Neuronal stem cell (in vitro differentiated cells): ENCODE measurements around the gene FAM3A.

Source experiments
- DNase-seq: peaks from one replicate; pipeline ENCODE4 v3.0.0-alpha.2; 2013; ENCODE audit warnings: low spot score
- H2AFZ ChIP-seq: one replicate; pipeline ENCODE4 v1.6.1; 2013; ENCODE audit warnings: mild to moderate bottlenecking, low read length, inconsistent platforms
- H2AK5ac ChIP-seq: 2 replicates; pipeline ENCODE4 v1.6.1; 2013; ENCODE audit warnings: low read depth, mild to moderate bottlenecking, inconsistent platforms, low read length, moderate library complexity, mixed read lengths
- H2BK120ac ChIP-seq: 2 replicates; pipeline ENCODE4 v1.6.1; 2013; ENCODE audit warnings: low read depth, mild to moderate bottlenecking, inconsistent platforms, low read length, moderate library complexity, mixed read lengths
- H2BK12ac ChIP-seq: one replicate; pipeline ENCODE4 v1.6.1; 2013; ENCODE audit warnings: low read length, inconsistent platforms
- H2BK15ac ChIP-seq: 2 replicates; pipeline ENCODE4 v1.6.1; 2013; ENCODE audit warnings: mild to moderate bottlenecking, low read length, inconsistent platforms, mixed read lengths
- H2BK5ac ChIP-seq: one replicate; pipeline ENCODE4 v1.6.1; 2013; ENCODE audit warnings: inconsistent platforms, mild to moderate bottlenecking, low read length, moderate library complexity
- H3K14ac ChIP-seq: one replicate; pipeline ENCODE4 v1.6.1; 2013; ENCODE audit warnings: low read length, inconsistent platforms
- H3K18ac ChIP-seq: 2 replicates; pipeline ENCODE4 v1.6.1; 2013; ENCODE audit warnings: low read length, inconsistent platforms
- H3K23ac ChIP-seq: 2 replicates; pipeline ENCODE4 v1.6.1; 2013; ENCODE audit warnings: low read depth, mild to moderate bottlenecking, mixed read lengths, low read length, inconsistent platforms; ENCODE audit not compliant: poor library complexity
- H3K27ac ChIP-seq: replicated peaks from 3 replicates; pipeline ENCODE4 v1.5.1; 2013; ENCODE audit warnings: low read length, inconsistent platforms
- H3K27me3 ChIP-seq, 3 experiments: 2 replicates each; pipeline ENCODE4 v1.6.1; 2013; ENCODE audit warnings: low read length in 3 of 3, mild to moderate bottlenecking in 2 of 3, inconsistent platforms in 1 of 3, low read depth in 1 of 3, mixed read lengths in 1 of 3, moderate library complexity in 1 of 3; ENCODE audit not compliant: control insufficient read depth in 3 of 3, insufficient read depth in 3 of 3
- H3K36me3 ChIP-seq, 2 donors: replicated peaks in 1 of 2; 2 replicates each; pipeline ENCODE4 v1.6.1; 2013; ENCODE audit warnings: low read length in 2 of 2; ENCODE audit not compliant: control insufficient read depth in 2 of 2, insufficient read depth in 2 of 2
- H3K4ac ChIP-seq: 2 replicates; pipeline ENCODE4 v1.6.1; 2013; ENCODE audit warnings: inconsistent platforms, mild to moderate bottlenecking, low read length, moderate library complexity
- H3K4me1 ChIP-seq, 2 donors: 1 replicate in 1 of 2; 2 replicates in 1 of 2; pipeline ENCODE4 v1.6.1; 2013; ENCODE audit warnings: low read length in 2 of 2, low read depth in 1 of 2; ENCODE audit not compliant: control insufficient read depth in 2 of 2, insufficient read depth in 1 of 2
- H3K4me2 ChIP-seq: one replicate; pipeline ENCODE4 v1.6.1; 2013; ENCODE audit warnings: mild to moderate bottlenecking, low read length, inconsistent platforms; ENCODE audit not compliant: insufficient read depth, poor library complexity, severe bottlenecking
- H3K4me3 ChIP-seq, 2 donors: 2 replicates each; pipeline ENCODE4 v1.5.1; 2013; ENCODE audit warnings: low read length in 2 of 2, mild to moderate bottlenecking in 2 of 2, inconsistent platforms in 1 of 2, moderate library complexity in 1 of 2
- H3K79me1 ChIP-seq: one replicate; pipeline ENCODE4 v1.6.1; 2013; ENCODE audit warnings: low read depth, mild to moderate bottlenecking, inconsistent platforms, low read length, moderate library complexity
- H3K9ac ChIP-seq: one replicate; pipeline ENCODE4 v1.6.1; 2013; ENCODE audit warnings: mild to moderate bottlenecking, low read depth, low read length, inconsistent platforms; ENCODE audit not compliant: poor library complexity
- H3K9me3 ChIP-seq, 2 donors: replicated peaks in 1 of 2; 2 replicates each; pipeline versions ENCODE3 to v1.6.1; 2013; ENCODE audit warnings: low read length in 2 of 2, mild to moderate bottlenecking in 2 of 2, inconsistent platforms in 1 of 2, low read depth in 1 of 2, mixed read lengths in 1 of 2, moderate library complexity in 1 of 2; ENCODE audit not compliant: control insufficient read depth in 2 of 2, insufficient read depth in 1 of 2
- H4K8ac ChIP-seq: one replicate; pipeline ENCODE4 v1.6.1; 2013; ENCODE audit warnings: low read depth, mild to moderate bottlenecking, inconsistent platforms, low read length, moderate library complexity
- H4K91ac ChIP-seq: one replicate; pipeline ENCODE4 v1.6.1; 2013; ENCODE audit warnings: low read length, low read depth, mild to moderate bottlenecking, inconsistent platforms; ENCODE audit not compliant: poor library complexity
- WGBS, 2 donors: extraction: QIAGEN DNeasy Blood & Tissue Kit; methylation state at CpG; one replicate each; pipeline ENCODE4 v1.1.7; 2013; ENCODE audit warnings: missing lambda C conversion rate in 2 of 2, mixed read lengths in 1 of 2; ENCODE audit not compliant: insufficient read length in 2 of 2, insufficient replicate concordance in 1 of 2; ENCODE audit errors: extremely low coverage in 2 of 2; 5-methylcytosine and 5-hydroxymethylcytosine counted together

The FAM3A gene

DNA sequence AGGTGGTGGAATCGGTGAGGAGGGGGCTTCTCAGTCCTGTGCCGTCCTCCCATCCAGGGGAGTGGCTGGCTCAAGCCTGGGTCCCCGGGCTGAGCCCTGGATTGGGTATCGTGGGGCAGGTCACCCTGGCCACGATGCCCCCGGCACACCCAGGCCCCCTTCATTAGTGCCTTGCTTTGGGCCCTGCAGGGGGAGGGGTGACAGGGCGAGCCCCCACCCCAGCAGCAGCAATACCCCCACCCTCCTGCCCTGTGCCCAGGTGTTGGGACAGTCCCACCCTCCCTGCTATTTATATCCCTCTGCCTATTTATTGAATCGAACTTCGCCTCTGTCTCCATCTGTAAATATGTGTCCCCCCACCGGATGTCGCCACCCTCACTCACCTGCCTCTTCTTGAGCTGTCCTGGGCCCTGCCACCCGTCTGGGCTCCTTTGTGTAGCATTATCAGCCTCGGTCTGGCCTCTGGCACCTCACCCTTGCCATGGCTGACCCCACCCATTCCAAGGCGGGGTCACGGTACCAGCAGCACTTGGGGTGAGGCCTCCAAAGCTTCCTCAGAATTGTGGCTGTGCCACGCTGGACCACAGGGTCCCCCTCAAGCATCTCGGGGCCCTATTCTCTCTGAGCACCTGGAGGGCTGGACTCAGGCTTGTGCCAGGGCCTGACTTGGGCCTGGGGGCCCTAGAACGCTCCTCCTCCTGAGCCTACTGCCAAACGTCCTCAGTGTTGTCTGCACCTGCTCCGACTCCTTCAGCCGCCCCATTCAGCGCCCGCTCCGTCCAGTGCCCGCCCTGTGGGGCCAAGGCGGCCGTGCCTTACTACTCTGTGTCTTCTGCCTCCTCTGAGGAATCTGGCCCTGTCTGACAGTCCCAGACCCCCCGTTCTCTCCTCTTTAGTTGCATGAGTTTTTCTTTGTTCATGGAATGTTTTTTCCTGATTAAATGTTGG is 43.1 kb downstream of the FAM3A start:
- no peak overlapping the region for H3K14ac ChIP-seq
- no peak overlapping the region for H2AK5ac ChIP-seq
- no peak overlapping the region for H2AFZ ChIP-seq
- H3K4me3 ChIP-seq: no peak overlapping the region
- no peak overlapping the region for H3K4me2 ChIP-seq
- no peak overlapping the region for H2BK15ac ChIP-seq
- no peak overlapping the region for H4K8ac ChIP-seq
- H3K18ac ChIP-seq: no peak overlapping the region
- peaks cover 0 to 2% of the 10 kb centered on the region in 2 donors for H3K9me3 ChIP-seq
- no peak overlapping the region for H2BK120ac ChIP-seq
- H3K27ac ChIP-seq: no peak overlapping the region
- peaks cover 17 to 58% of the 10 kb centered on the region in 2 donors for H3K36me3 ChIP-seq
- peaks cover 0 to 3% of the 10 kb centered on the region in 2 donors for H3K4me1 ChIP-seq
- H2BK12ac ChIP-seq: no peak overlapping the region
- no peak overlapping the region for H4K91ac ChIP-seq
- H2BK5ac ChIP-seq: no peak overlapping the region
- H3K9ac ChIP-seq: no peak overlapping the region
- H3K4ac ChIP-seq: no peak overlapping the region
- no peak overlapping the region for H3K23ac ChIP-seq
- no CpG with 5 or more reads among the region's 28 CpGs for WGBS, 2 donors
- peaks cover 0 to 6% (median 0%) of the 10 kb centered on the region in 3 experiments for H3K27me3 ChIP-seq
- no peak for DNase-seq
- H3K79me1 ChIP-seq: peaks cover 2% of the 10 kb centered on the region

- Histone ChIP-seq H3K4me2 (no peak overlapping the region), H3K18ac (no peak overlapping the region), H3K27me3 (peaks cover 0 to 5% (median 0%) of the 10 kb centered on the region in 3 experiments), H2BK12ac (no peak overlapping the region), H3K14ac (no peak overlapping the region), H4K91ac (no peak overlapping the region), H2BK15ac (no peak overlapping the region), H2BK120ac (no peak overlapping the region), H3K79me1 (peaks cover 2% of the 10 kb centered on the region), H3K4me1 (no peaks in the 10 kb centered on the region), H3K4ac (no peak overlapping the region), H2AK5ac (no peak overlapping the region), H4K8ac (no peak overlapping the region), H3K27ac (no peak overlapping the region), H2BK5ac (no peak overlapping the region), H3K9me3 (peaks cover 0 to 2% of the 10 kb centered on the region in 2 donors), H3K9ac (no peak overlapping the region), H3K4me3 (no peak overlapping the region), H2AFZ (no peak overlapping the region), H3K36me3 (peaks cover 17 to 59% of the 10 kb centered on the region in 2 donors), H3K23ac (no peak overlapping the region)
- DNase-seq: no peak
- no CpG with 5 or more reads among the region's 23 CpGs for WGBS, 2 donors
Measured at GRCh38 chrX:154471839-154472684, 44.0 kb downstream of the FAM3A start.

DNA sequence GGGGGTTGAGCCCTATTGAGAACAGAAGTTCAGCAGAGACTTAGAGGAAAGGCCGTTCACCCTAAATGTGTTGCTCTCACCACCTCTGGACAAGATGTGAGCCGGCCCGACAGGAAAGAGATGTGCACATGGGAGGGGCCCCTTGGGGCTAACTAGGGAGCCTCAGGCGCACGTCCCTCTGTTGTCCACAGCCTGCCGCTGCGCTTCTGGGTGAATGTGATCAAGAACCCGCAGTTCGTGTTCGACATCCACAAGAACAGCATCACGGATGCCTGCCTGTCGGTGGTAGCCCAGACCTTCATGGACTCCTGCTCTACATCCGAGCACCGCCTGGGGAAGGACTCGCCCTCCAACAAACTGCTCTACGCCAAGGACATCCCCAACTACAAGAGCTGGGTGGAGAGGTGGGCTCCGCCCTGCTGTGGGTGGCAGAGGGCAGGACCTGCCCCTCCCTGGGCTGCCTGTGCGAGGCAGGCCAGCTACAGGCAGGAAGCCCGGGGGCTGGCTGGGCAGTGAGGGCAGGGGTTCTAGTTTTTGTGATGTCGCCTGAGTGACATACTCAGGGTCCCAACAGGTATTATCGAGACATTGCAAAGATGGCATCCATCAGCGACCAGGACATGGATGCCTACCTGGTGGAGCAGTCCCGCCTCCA is 45.0 kb downstream of the FAM3A start:
- H3K4me3 ChIP-seq: no peak overlapping the region
- DNase-seq: no peak
- H4K8ac ChIP-seq: no peak overlapping the region
- H3K18ac ChIP-seq: no peak overlapping the region
- no peak overlapping the region for H3K14ac ChIP-seq
- H2BK5ac ChIP-seq: no peak overlapping the region
- H2BK120ac ChIP-seq: no peak overlapping the region
- no peaks in the 10 kb centered on the region for H3K9me3 ChIP-seq
- no CpG with 5 or more reads among the region's 23 CpGs for whole genome bisulfite sequencing, 2 donors
- no peak overlapping the region for H2BK12ac ChIP-seq
- H3K4me2 ChIP-seq: no peak overlapping the region
- H2AFZ ChIP-seq: no peak overlapping the region
- H2BK15ac ChIP-seq: no peak overlapping the region
- peaks cover 2% of the 10 kb centered on the region for H3K79me1 ChIP-seq
- no peaks in the 10 kb centered on the region for H3K27me3 ChIP-seq
- H3K4ac ChIP-seq: no peak overlapping the region
- no peak overlapping the region for H4K91ac ChIP-seq
- no peak overlapping the region for H3K23ac ChIP-seq
- no peaks in the 10 kb centered on the region for H3K4me1 ChIP-seq
- H3K27ac ChIP-seq: no peak overlapping the region
- peaks cover 15 to 66% of the 10 kb centered on the region in 2 donors for H3K36me3 ChIP-seq
- no peak overlapping the region for H3K9ac ChIP-seq
- no peak overlapping the region for H2AK5ac ChIP-seq
